Upper lobe of left lung (tissue), 6 donors: ENCODE results near the gene SERHL2. TPM values are rescaled to one million over a fixed set of nuclear protein-coding genes. Genes with fewer than 3 reads are reported as not detected.
"Not testable (repeated sequence)": the region's sequence is repeated elsewhere in the genome, so short reads cannot be mapped to it uniquely, and the experiment has no call there.

ENCODE experiments used
- ATAC-seq, 2 donors: fragments of 200-7000 bp; cut with Tn5 transposase; one replicate each; pipeline ENCODE4 v1.9.1; 2022; ENCODE audit warnings: mild to moderate bottlenecking in 2 of 2, moderate library complexity in 2 of 2; ENCODE audit not compliant: low FRiP score in 2 of 2
- DNase-seq, 2 donors: peaks; one replicate each; pipeline ENCODE4 v3.0.0-alpha.2; 2019 to 2020
- H3K27ac ChIP-seq, 4 donors: fragments of 200-600 bp; sonication (generic); one replicate each; pipeline ENCODE4 v1.5.1; 2016 to 2019
- H3K27me3 ChIP-seq, 4 donors: fragments of 200-600 bp; sonication (generic); one replicate each; pipeline ENCODE4 v1.5.1; 2017 to 2019
- H3K36me3 ChIP-seq, 4 donors: fragments of 200-600 bp; sonication (generic); one replicate each; pipeline ENCODE4 v1.5.1; 2016 to 2019
- H3K4me1 ChIP-seq, 4 donors: fragments of 200-600 bp; sonication (generic); one replicate each; pipeline ENCODE4 v1.5.1; 2018 to 2019
- H3K4me3 ChIP-seq, 4 donors: fragments of 200-600 bp; sonication (generic); one replicate each; pipeline ENCODE4 v1.5.1; 2017 to 2019; ENCODE audit warnings: mild to moderate bottlenecking in 2 of 4, moderate library complexity in 1 of 4
- H3K9me3 ChIP-seq, 4 donors: fragments of 200-600 bp; sonication (generic); one replicate each; pipeline ENCODE4 v1.5.1; 2018 to 2019
- CTCF ChIP-seq, 6 experiments: fragments of 450-650 bp in 4 of 6; fragments of 200-600 bp in 2 of 6; sonication (generic) in 2 of 6; IDR thresholded peaks; one replicate each; pipeline ENCODE4 v1.5.1; 2016 to 2019; ENCODE audit warnings: antibody characterized with exemption in 6 of 6
- EP300 ChIP-seq, 4 donors: sonication (generic); formaldehyde crosslinking; IDR thresholded peaks; one replicate each; pipeline ENCODE4 v1.5.1; 2017; ENCODE audit warnings: antibody characterized with exemption in 4 of 4, control low read depth in 2 of 4
- POLR2A ChIP-seq, 4 donors: fragments of 450-650 bp; IDR thresholded peaks; one replicate each; pipeline ENCODE4 v1.5.1; 2016 to 2017; ENCODE audit warnings: antibody characterized with exemption in 4 of 4, mild to moderate bottlenecking in 2 of 4
- POLR2AphosphoS5 ChIP-seq, 2 donors: sonication (generic); formaldehyde crosslinking; IDR thresholded peaks; one replicate each; pipeline ENCODE4 v1.5.1; 2017; ENCODE audit warnings: antibody characterized with exemption in 2 of 2
- WGBS, 2 donors: methylation state at CpG; one replicate each; pipeline ENCODE4 v1.1.5; 2017 to 2018; 5-methylcytosine and 5-hydroxymethylcytosine counted together
- total RNA-seq, 6 donors: library from RNA; depleted of rRNA in 4 of 6; stranded (reverse); fragments of >200 nt in 4 of 6; gene quantifications; one replicate each; pipeline versions ENCODE4 v1.1.0 to v1.2.1, GENCODE V29; 2016 to 2021
- donor health status: DM: no; HTN: no; CAD: no; lungs with moderate emphysema.
- donor health status: DM: no; HTN: yes; CAD: no; lungs with severe emphysema.

SERHL2 gene
- total RNA-seq, 6 donors from 2014 or later = 1.1 to 4.9 (median 2.2) TPM; not detected in 1

GRCh38 chr22:42522546-42522945 lies 31.2 kb upstream of the SERHL2 start:
- TF ChIP-seq POLR2AphosphoS5 (IDR thresholded peaks at IDR 0.05) = no peak
- no peak for TF ChIP-seq CTCF (IDR thresholded peaks at IDR 0.05)
- no peak for TF ChIP-seq EP300 (IDR thresholded peaks at IDR 0.05)
- no peak for TF ChIP-seq POLR2A (IDR thresholded peaks at IDR 0.05)
- no peaks in the 10 kb centered on the region for H3K27me3 ChIP-seq
- ATAC-seq = no peak
- WGBS, 2 donors = 95 to 98% methylated on average over 15 of the region's 15 CpGs
- no peak for DNase-seq
- no peak overlapping the region for H3K4me3 ChIP-seq
- H3K36me3 ChIP-seq = peaks cover 0 to 4% (median 1%) of the 10 kb centered on the region in 4 donors
- H3K9me3 ChIP-seq = no peaks in the 10 kb centered on the region
- peaks cover 7 to 13% (median 10%) of the 10 kb centered on the region in 4 donors for H3K4me1 ChIP-seq
- H3K27ac ChIP-seq = no peak overlapping the region

- no peaks in the 10 kb centered on the region for H3K36me3 ChIP-seq
- H3K4me3 ChIP-seq = no peak overlapping the region
- no peaks in the 10 kb centered on the region for H3K27me3 ChIP-seq
- DNase-seq (no peak), ATAC-seq (no peak)
- TF ChIP-seq EP300 (IDR thresholded peaks at IDR 0.05) (no peak), CTCF (IDR thresholded peaks at IDR 0.05) (no peak), POLR2AphosphoS5 (IDR thresholded peaks at IDR 0.05) (no peak), POLR2A (IDR thresholded peaks at IDR 0.05) (no peak)
- H3K9me3 ChIP-seq = no peaks in the 10 kb centered on the region
- 88 to 97% methylated on average over 11 of the region's 11 CpGs for WGBS, 2 donors
- no peaks in the 10 kb centered on the region for H3K4me1 ChIP-seq
- no peak overlapping the region for H3K27ac ChIP-seq
These were observed 25.0 kb upstream of the SERHL2 start for GRCh38 chr22:42528591-42529307.

GRCh38 chr22:42529435-42529834 lies 24.3 kb upstream of the SERHL2 start:
- not testable (repeated sequence) for H3K36me3 ChIP-seq, H3K9me3 ChIP-seq, H3K27ac ChIP-seq, H3K27me3 ChIP-seq, H3K4me3 ChIP-seq, DNase-seq, ATAC-seq, H3K4me1 ChIP-seq
- WGBS, 2 donors = 77 to 84% methylated on average over 8 of the region's 8 CpGs

GRCh38 chr22:42531401-42532084 lies 22.2 kb upstream of the SERHL2 start:
- peak in 1 of 2 donors; percentile 39 for DNase-seq
- H3K4me3 ChIP-seq, H3K27me3 ChIP-seq, H3K4me1 ChIP-seq, ATAC-seq, H3K36me3 ChIP-seq, H3K9me3 ChIP-seq, H3K27ac ChIP-seq: not testable (repeated sequence)
- whole genome bisulfite sequencing, 2 donors = 81 to 87% methylated on average over 24 of the region's 24 CpGs

- TF ChIP-seq POLR2A (IDR thresholded peaks at IDR 0.05) = no peak
- TF ChIP-seq POLR2AphosphoS5 (IDR thresholded peaks at IDR 0.05) = no peak
- no peak for TF ChIP-seq EP300 (IDR thresholded peaks at IDR 0.05)
- no peak for TF ChIP-seq CTCF (IDR thresholded peaks at IDR 0.05)
- Histone ChIP-seq H3K27me3 (no peaks in the 10 kb centered on the region), H3K9me3 (no peaks in the 10 kb centered on the region), H3K4me3 (peak overlapping the region in 1 of 4 donors; percentile 36), H3K27ac (peak overlapping the region in 2 of 4 donors; percentile 24 to 35), H3K4me1 (peaks cover 4 to 16% (median 13%) of the 10 kb centered on the region in 4 donors), H3K36me3 (no peaks in the 10 kb centered on the region)
- 92 to 94% methylated on average over 8 of the region's 8 CpGs for WGBS, 2 donors
- no peak for ATAC-seq
- DNase-seq = no peak
These were observed 20.1 kb upstream of the SERHL2 start for GRCh38 chr22:42533638-42533977.

GRCh38 chr22:42535082-42535731 lies 18.5 kb upstream of the SERHL2 start:
- not testable (repeated sequence) for H3K27me3 ChIP-seq, H3K9me3 ChIP-seq, DNase-seq, H3K27ac ChIP-seq, H3K4me3 ChIP-seq, H3K36me3 ChIP-seq, ATAC-seq
- 94 to 100% methylated on average over 1 to 3 of the region's 14 CpGs for WGBS, 2 donors
- peaks cover 9 to 22% (median 19%) of the 10 kb centered on the region in 4 donors for H3K4me1 ChIP-seq
